ENCODE results near the gene AATK. TPM values are rescaled to one million over a fixed set of nuclear protein-coding genes. Genes with fewer than 3 reads are reported as not detected.

Gene AATK
- total and polyA plus RNA-seq, 10 donors: 2.5 to 69.5 (median 20.1) TPM

GRCh38 chr17:81106716-81107115 is 59.3 kb downstream of the AATK start:
- no peak for TF ChIP-seq CTCF (IDR thresholded peaks at IDR 0.05 in 8 of 11, conservative IDR thresholded peaks at IDR 0.05 in 3 of 11)
- TF ChIP-seq POLR2A (IDR thresholded peaks at IDR 0.05): no peak
- TF ChIP-seq POLR2AphosphoS5 (IDR thresholded peaks at IDR 0.05): no peak
- no peak overlapping the region for H3K27ac ChIP-seq
- H3K4me3 ChIP-seq: no peak overlapping the region
- H3K4me1 ChIP-seq: peaks cover 0 to 32% (median 18%) of the 10 kb centered on the region in 6 donors
- no peaks in the 10 kb centered on the region for H3K27me3 ChIP-seq (replicated peaks in 1 of 7)
- peaks cover 0 to 63% (median 0%) of the 10 kb centered on the region in 6 donors for H3K36me3 ChIP-seq
- DNase-seq: no peak
- intact Hi-C loops (cut with DNase I; ENCODE audit: low total_unique reads): no loop called here
- WGBS, 5 donors: 93 to 97% (median 94%) methylated on average over 7 to 24 of the region's 24 CpGs
- H3K9me3 ChIP-seq: no peaks in the 10 kb centered on the region

GRCh38 chr17:81103379-81103778 is 62.6 kb downstream of the AATK start:
- 77 to 100% (median 84%) methylated on average over 9 to 20 of the region's 20 CpGs for WGBS, 5 donors
- H3K4me3 ChIP-seq: no peak overlapping the region
- H3K27ac ChIP-seq: no peak overlapping the region
- no peak for DNase-seq
- intact Hi-C loops (cut with DNase I; ENCODE audit: low total_unique reads): no loop called here
- peaks cover 0 to 8% (median 0%) of the 10 kb centered on the region in 7 donors for H3K27me3 ChIP-seq (replicated peaks in 1 of 7)
- H3K4me1 ChIP-seq: peaks cover 0 to 32% (median 17%) of the 10 kb centered on the region in 6 donors
- H3K36me3 ChIP-seq: peaks cover 0 to 62% (median 1%) of the 10 kb centered on the region in 6 donors
- H3K9me3 ChIP-seq: no peaks in the 10 kb centered on the region
- TF ChIP-seq POLR2A (IDR thresholded peaks at IDR 0.05): no peak
- TF ChIP-seq POLR2AphosphoS5 (IDR thresholded peaks at IDR 0.05): peak in 1 of 3 donors; percentile 6
- no peak for TF ChIP-seq CTCF (IDR thresholded peaks at IDR 0.05 in 8 of 11, conservative IDR thresholded peaks at IDR 0.05 in 3 of 11)

- Histone ChIP-seq H3K9me3 (no peaks in the 10 kb centered on the region), H3K4me3 (no peak overlapping the region), H3K27ac (no peak overlapping the region), H3K36me3 (peaks cover 0 to 57% (median 1%) of the 10 kb centered on the region in 6 donors), H3K27me3 (replicated peaks in 1 of 7) (peaks cover 0 to 13% (median 0%) of the 10 kb centered on the region in 7 donors), H3K4me1 (peaks cover 0 to 37% (median 19%) of the 10 kb centered on the region in 6 donors)
- intact Hi-C loops (cut with DNase I; ENCODE audit: low total_unique reads): no loop called here
- no peak for DNase-seq
- TF ChIP-seq POLR2AphosphoS5 (IDR thresholded peaks at IDR 0.05) (no peak), CTCF (IDR thresholded peaks at IDR 0.05 in 8 of 11, conservative IDR thresholded peaks at IDR 0.05 in 3 of 11) (no peak), POLR2A (IDR thresholded peaks at IDR 0.05) (no peak)
- WGBS, 5 donors: 71 to 93% (median 84%) methylated on average over 10 to 17 of the region's 17 CpGs
Measured at GRCh38 chr17:81102869-81103268, 63.2 kb downstream of the AATK start.

GRCh38 chr17:81102352-81102751 is 63.7 kb downstream of the AATK start:
- Histone ChIP-seq H3K36me3 (peaks cover 0 to 56% (median 1%) of the 10 kb centered on the region in 6 donors), H3K9me3 (no peaks in the 10 kb centered on the region), H3K27me3 (replicated peaks in 1 of 7) (peaks cover 0 to 18% (median 0%) of the 10 kb centered on the region in 7 donors), H3K4me3 (no peak overlapping the region), H3K27ac (no peak overlapping the region), H3K4me1 (peaks cover under 1 to 43% (median 23%) of the 10 kb centered on the region in 6 donors)
- no peak for TF ChIP-seq POLR2A (IDR thresholded peaks at IDR 0.05)
- TF ChIP-seq CTCF (IDR thresholded peaks at IDR 0.05 in 8 of 11, conservative IDR thresholded peaks at IDR 0.05 in 3 of 11): no peak
- TF ChIP-seq POLR2AphosphoS5 (IDR thresholded peaks at IDR 0.05): no peak
- intact Hi-C loops (cut with DNase I; ENCODE audit: low total_unique reads): no loop called here
- WGBS, 5 donors: 74 to 86% (median 75%) methylated on average over 12 of the region's 12 CpGs
- DNase-seq: no peak
